ENCODE measurements around the gene OR2AE1. TPM values are rescaled to one million over a fixed set of nuclear protein-coding genes. Genes with fewer than 3 reads are reported as not detected.

The OR2AE1 gene
- total and polyA plus RNA-seq, 2 of the 13 experiments (the other 11 are each of a cell fraction or from before 2014, with no cell fraction given): not detected

DNA sequence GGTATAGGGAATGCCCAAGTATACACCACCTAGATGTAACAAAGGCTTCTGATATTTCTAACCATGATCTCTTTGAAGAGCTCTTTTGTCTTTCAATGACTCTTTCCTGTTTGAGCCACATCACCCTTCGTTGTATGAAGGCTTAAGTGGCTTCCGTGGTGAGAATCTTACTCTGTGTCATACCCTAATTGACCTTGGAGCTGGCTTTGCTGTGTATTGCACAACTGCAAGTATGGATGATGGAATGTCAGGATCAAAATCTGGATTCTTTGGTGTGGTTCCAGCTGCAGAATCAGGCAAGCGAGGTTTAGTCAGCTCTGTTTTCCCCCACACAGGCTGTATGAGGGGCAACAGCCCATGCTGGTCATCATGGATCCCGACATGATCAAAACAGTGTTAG is 33.0 kb downstream of the OR2AE1 start (continued):
- no peak for TF ChIP-seq ZNF570 (CRISPR knock-in tag; IDR thresholded peaks at IDR 0.05; ENCODE audit: borderline replicate concordance)
- peak; percentile 82; the same call in 1 of the 2 replicates for TF ChIP-seq HMG20A (CRISPR knock-in tag; IDR thresholded peaks at IDR 0.05; ENCODE audit: borderline replicate concordance)
- no peak for TF ChIP-seq ARID2 (CRISPR knock-in tag; IDR thresholded peaks at IDR 0.05; ENCODE audit: borderline replicate concordance)
- peak; percentile 69; the same call in 1 of the 2 replicates for TF ChIP-seq THRA (CRISPR knock-in tag; IDR thresholded peaks at IDR 0.05; ENCODE audit: borderline replicate concordance)
- TF ChIP-seq ZFP91 (CRISPR knock-in tag; IDR thresholded peaks at IDR 0.05; ENCODE audit: borderline replicate concordance): no peak
- TF ChIP-seq ZNF331 (CRISPR knock-in tag; IDR thresholded peaks at IDR 0.05): peak; percentile 52; the same call in 1 of the 2 replicates
- TF ChIP-seq MTA1 (CRISPR knock-in tag; IDR thresholded peaks at IDR 0.05; ENCODE audit: borderline replicate concordance): no peak
- TF ChIP-seq CEBPB (IDR thresholded peaks at IDR 0.05; ENCODE audit: borderline replicate concordance, low read depth, low read length): peak; percentile 99
- TF ChIP-seq, protein P1, sequence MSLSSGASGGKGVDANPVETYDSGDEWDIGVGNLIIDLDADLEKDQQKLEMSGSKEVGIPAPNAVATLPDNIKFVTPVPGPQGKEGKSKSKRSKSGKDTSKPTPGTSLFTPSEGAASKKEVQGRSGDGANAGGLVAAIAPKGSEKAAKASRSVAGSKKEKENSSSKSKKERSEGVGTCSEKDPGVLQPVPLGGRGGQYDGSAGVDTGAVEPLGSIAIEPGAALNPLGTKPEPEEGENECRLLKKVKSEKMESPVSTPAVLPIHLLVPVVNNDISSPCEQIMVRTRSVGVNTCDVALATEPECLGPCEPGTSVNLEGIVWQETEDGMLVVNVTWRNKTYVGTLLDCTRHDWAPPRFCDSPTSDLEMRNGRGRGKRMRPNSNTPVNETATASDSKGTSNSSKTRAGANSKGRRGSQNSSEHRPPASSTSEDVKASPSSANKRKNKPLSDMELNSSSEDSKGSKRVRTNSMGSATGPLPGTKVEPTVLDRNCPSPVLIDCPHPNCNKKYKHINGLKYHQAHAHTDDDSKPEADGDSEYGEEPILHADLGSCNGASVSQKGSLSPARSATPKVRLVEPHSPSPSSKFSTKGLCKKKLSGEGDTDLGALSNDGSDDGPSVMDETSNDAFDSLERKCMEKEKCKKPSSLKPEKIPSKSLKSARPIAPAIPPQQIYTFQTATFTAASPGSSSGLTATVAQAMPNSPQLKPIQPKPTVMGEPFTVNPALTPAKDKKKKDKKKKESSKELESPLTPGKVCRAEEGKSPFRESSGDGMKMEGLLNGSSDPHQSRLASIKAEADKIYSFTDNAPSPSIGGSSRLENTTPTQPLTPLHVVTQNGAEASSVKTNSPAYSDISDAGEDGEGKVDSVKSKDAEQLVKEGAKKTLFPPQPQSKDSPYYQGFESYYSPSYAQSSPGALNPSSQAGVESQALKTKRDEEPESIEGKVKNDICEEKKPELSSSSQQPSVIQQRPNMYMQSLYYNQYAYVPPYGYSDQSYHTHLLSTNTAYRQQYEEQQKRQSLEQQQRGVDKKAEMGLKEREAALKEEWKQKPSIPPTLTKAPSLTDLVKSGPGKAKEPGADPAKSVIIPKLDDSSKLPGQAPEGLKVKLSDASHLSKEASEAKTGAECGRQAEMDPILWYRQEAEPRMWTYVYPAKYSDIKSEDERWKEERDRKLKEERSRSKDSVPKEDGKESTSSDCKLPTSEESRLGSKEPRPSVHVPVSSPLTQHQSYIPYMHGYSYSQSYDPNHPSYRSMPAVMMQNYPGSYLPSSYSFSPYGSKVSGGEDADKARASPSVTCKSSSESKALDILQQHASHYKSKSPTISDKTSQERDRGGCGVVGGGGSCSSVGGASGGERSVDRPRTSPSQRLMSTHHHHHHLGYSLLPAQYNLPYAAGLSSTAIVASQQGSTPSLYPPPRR (CRISPR knock-in tag; IDR thresholded peaks at IDR 0.05; ENCODE audit: borderline replicate concordance): no peak
- TF ChIP-seq ZNF33A (CRISPR knock-in tag; IDR thresholded peaks at IDR 0.05; ENCODE audit: borderline replicate concordance): no peak
- no peak for TF ChIP-seq HNF4G (IDR thresholded peaks at IDR 0.05; ENCODE audit: borderline replicate concordance, low read depth, low read length)
- no peak for TF ChIP-seq HNF4G (CRISPR knock-in tag; IDR thresholded peaks at IDR 0.05; ENCODE audit: borderline replicate concordance, low read depth)
- no peak for TF ChIP-seq YEATS4 (CRISPR knock-in tag; IDR thresholded peaks at IDR 0.05; ENCODE audit: borderline replicate concordance)
- 0 out of 2 replicates have a peak, but pooled peaks have one; percentile 30 for TF ChIP-seq ATF2 (CRISPR knock-in tag; IDR thresholded peaks at IDR 0.05)
- no peak for TF ChIP-seq CREB1 (IDR thresholded peaks at IDR 0.05)
- TF ChIP-seq CREB1 (CRISPR knock-in tag; IDR thresholded peaks at IDR 0.05): peak; percentile 43; the same call in 1 of the 2 replicates
- peak; percentile 28; the same call in 1 of the 2 replicates for TF ChIP-seq RXRA (CRISPR knock-in tag; IDR thresholded peaks at IDR 0.05)
- TF ChIP-seq THAP11 (CRISPR knock-in tag; IDR thresholded peaks at IDR 0.05): peak; percentile 55
